ENCODE measurements around the gene GAREM1. TPM values are rescaled to one million over a fixed set of nuclear protein-coding genes. Genes with fewer than 3 reads are reported as not detected.

Gene GAREM1
- total and polyA plus RNA-seq, 2 of the 8 experiments (the other 6 are each of a cell fraction or from before 2014, with no cell fraction given) = 3.6 to 9.2 TPM

DNA sequence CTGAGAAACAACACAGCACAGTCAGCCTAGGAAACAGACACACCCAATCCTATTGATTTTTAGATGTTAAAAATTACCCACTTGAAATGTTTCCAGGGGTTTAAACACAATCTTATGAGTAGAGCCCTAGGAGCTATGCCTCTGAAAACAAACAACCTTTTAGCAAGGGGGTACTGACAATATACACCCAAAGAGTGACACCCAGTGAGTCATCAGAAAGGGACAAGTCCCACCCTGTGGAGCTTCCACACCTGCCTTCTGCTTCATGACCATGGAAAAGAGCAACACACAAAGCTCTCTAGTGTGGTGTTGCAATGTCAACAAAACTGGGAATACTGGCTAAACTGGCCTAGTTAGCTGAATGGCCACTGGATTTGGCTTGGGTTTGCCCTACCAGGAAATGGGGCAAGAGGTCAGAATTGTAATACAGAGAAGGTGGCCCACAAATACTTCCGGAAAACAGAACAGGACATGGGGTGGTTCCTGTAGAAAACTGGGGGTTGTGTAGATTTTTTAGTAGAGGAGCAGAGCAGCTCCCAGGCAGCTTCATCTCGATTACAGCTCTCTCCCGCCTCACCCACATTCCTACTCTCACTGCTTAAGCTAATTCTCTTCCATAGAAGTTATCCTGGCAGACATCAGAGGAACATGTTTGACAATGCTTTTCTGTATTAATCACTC is 98.2 kb downstream of the GAREM1 start:
- no peak overlapping the region for H3K27ac ChIP-seq (ENCODE audit: low read depth, low read length)
- H3K4me1 ChIP-seq (replicated peaks in 1 of 4; ENCODE audit: control insufficient read depth in 3 of 4, insufficient read depth in 4 of 4, low read length in 3 of 4) = peaks cover 0 to 4% (median 0%) of the 10 kb centered on the region in 4 experiments; a peak in 1 of 7 replicates
- WGBS, 2 experiments (ENCODE audit: extremely low coverage in 1 of 2, insufficient coverage in 1 of 2, insufficient read length in 1 of 2, insufficient replicate concordance in 2 of 2, low coverage in 1 of 2, low lambda C conversion rate in 2 of 2, missing lambda C conversion rate in 1 of 2) = 94% methylated on average over 3 of the region's 3 CpGs; no CpG with 5 or more reads in 1 of the 2 experiments
- no peaks in the 10 kb centered on the region; the same call in 1 of the 2 replicates for H3K23me2 ChIP-seq (ENCODE audit: low read depth, low read length)
- DNase-seq (ENCODE audit: low read depth in 1 of 2, low spot score in 2 of 2) = no peak
- H2AK5ac ChIP-seq (ENCODE audit: low read depth, low read length) = no peak overlapping the region
- H3K36me3 ChIP-seq (ENCODE audit: control insufficient read depth in 2 of 4, insufficient read depth in 4 of 4, low read length in 3 of 4) = no peaks in the 10 kb centered on the region
- no peak overlapping the region for H3K4ac ChIP-seq (replicated peaks; ENCODE audit: insufficient read length, low read depth, low read length)
- no peak overlapping the region for H3K18ac ChIP-seq (ENCODE audit: extremely low read depth, low read length)
- no peak overlapping the region for H3K14ac ChIP-seq (ENCODE audit: insufficient read length)
- no peak overlapping the region for H2AFZ ChIP-seq (ENCODE audit: low read length)
- no peaks in the 10 kb centered on the region for H3K27me3 ChIP-seq (replicated peaks in 1 of 4; ENCODE audit: control insufficient read depth in 3 of 4, extremely low read depth in 1 of 4, insufficient read depth in 3 of 4, low read length in 3 of 4)
- H4K91ac ChIP-seq (replicated peaks; ENCODE audit: insufficient read length, low read length) = no peak overlapping the region
- H2BK12ac ChIP-seq (ENCODE audit: low read depth, low read length) = no peak overlapping the region
- no peak for FAIRE-seq
- no peaks in the 10 kb centered on the region for H3K9me3 ChIP-seq (ENCODE audit: insufficient read depth in 2 of 2, low read depth in 1 of 2, low read length in 1 of 2)
- no peaks in the 10 kb centered on the region; the same call in 1 of the 2 replicates for H3K79me1 ChIP-seq (ENCODE audit: low read depth, low read length)
- no peak overlapping the region for H3K9ac ChIP-seq (replicated peaks in 1 of 4; ENCODE audit: extremely low read depth in 1 of 4, low read depth in 3 of 4, low read length in 3 of 4)
- no peak overlapping the region for H2BK120ac ChIP-seq (replicated peaks; ENCODE audit: low read depth, low read length)
- H3K23ac ChIP-seq (ENCODE audit: insufficient read length) = no peak overlapping the region
- no peaks in the 10 kb centered on the region for H4K20me1 ChIP-seq (replicated peaks in 1 of 2; ENCODE audit: control insufficient read depth in 1 of 2, insufficient read depth in 2 of 2, low read length in 2 of 2)
- H4K5ac ChIP-seq (ENCODE audit: insufficient read length, low read depth, low read length) = no peak overlapping the region
- POLR2A ChIA-PET (ENCODE audit: partially characterized antibody) = interaction anchor here (1.0 kb wide), 1 partner anchor 16 kb away, joined by 3 read pairs; no protein-coding TSS in a partner anchor
- H2BK20ac ChIP-seq (ENCODE audit: low read length) = no peak overlapping the region
- no peak overlapping the region for H3K56ac ChIP-seq (replicated peaks; ENCODE audit: insufficient read length, low read depth, low read length)
- CTCF ChIA-PET (ENCODE audit: partially characterized antibody) = interaction anchor here (0.6 to 2.5 kb wide), 8 partner anchors 9 to 176 kb away, joined by 3 to 9 read pairs (median 4); no protein-coding TSS in a partner anchor
- no peaks in the 10 kb centered on the region for H3K79me2 ChIP-seq (ENCODE audit: control insufficient read depth in 1 of 2, insufficient read depth in 2 of 2, low read length in 2 of 2)
- no peak overlapping the region for H2BK5ac ChIP-seq (ENCODE audit: low read depth, low read length)
- no peak overlapping the region for H4K8ac ChIP-seq (ENCODE audit: extremely low read depth, insufficient read depth, low read length)
- no peak overlapping the region for H3K4me3 ChIP-seq (ENCODE audit: extremely low read depth in 1 of 4, insufficient read depth in 2 of 4, low read depth in 3 of 4, low read length in 4 of 4)
- H3K4me2 ChIP-seq (ENCODE audit: insufficient read depth in 1 of 2, low read depth in 2 of 2, low read length in 2 of 2) = no peak overlapping the region
- no peak overlapping the region for H2BK15ac ChIP-seq (ENCODE audit: low read length)
- 0 out of 2 replicates have a peak, but pooled peaks have one; percentile 27 for TF ChIP-seq CREB1 (IDR thresholded peaks at IDR 0.05)
- TF ChIP-seq TEAD4 (IDR thresholded peaks at IDR 0.05; ENCODE audit: low read depth, low read length) = no peak
- TF ChIP-seq RXRA (IDR thresholded peaks at IDR 0.05; ENCODE audit: insufficient read depth, low read depth, low read length) = no peak
- no peak for TF ChIP-seq RNF2 (IDR thresholded peaks at IDR 0.05; ENCODE audit: borderline replicate concordance, low read depth, low read length, missing control alignments, poor library complexity, severe bottlenecking)
- TF ChIP-seq SAP30 (IDR thresholded peaks at IDR 0.05; ENCODE audit: insufficient read depth, insufficient replicate concordance, low read length) = no peak
- no peak for TF ChIP-seq EGR1 (IDR thresholded peaks at IDR 0.05; ENCODE audit: borderline replicate concordance, low read depth, low read length)
- TF ChIP-seq, protein P1, sequence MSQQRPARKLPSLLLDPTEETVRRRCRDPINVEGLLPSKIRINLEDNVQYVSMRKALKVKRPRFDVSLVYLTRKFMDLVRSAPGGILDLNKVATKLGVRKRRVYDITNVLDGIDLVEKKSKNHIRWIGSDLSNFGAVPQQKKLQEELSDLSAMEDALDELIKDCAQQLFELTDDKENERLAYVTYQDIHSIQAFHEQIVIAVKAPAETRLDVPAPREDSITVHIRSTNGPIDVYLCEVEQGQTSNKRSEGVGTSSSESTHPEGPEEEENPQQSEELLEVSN (IDR thresholded peaks at IDR 0.05) = no peak
- TF ChIP-seq HDAC2 (IDR thresholded peaks at IDR 0.05; ENCODE audit: borderline replicate concordance in 1 of 2, low read depth in 2 of 2, low read length in 2 of 2) = no peak
- TF ChIP-seq CEBPB (IDR thresholded peaks at IDR 0.05; ENCODE audit: low read depth, low read length) = 0 out of 2 replicates have a peak, but pooled peaks have one; percentile 29
- TF ChIP-seq SP1 (IDR thresholded peaks at IDR 0.05; ENCODE audit: low read depth, low read length) = no peak

Measured in H1 (cell line).